HepG2 (cell line): ENCODE results near the gene CCL22. TPM values are rescaled to one million over a fixed set of nuclear protein-coding genes. Genes with fewer than 3 reads are reported as not detected.

ENCODE experiments used
- GLI4 ChIP-seq: sonication (generic); formaldehyde crosslinking; IDR thresholded peaks from 2 replicates; pipeline ENCODE4 v1.5.1; 2020; ENCODE audit warnings: missing genetic modification reagents, mild to moderate bottlenecking, moderate library complexity, borderline replicate concordance
- GMEB1 ChIP-seq: sonication (generic); formaldehyde crosslinking; IDR thresholded peaks from 2 replicates; pipeline ENCODE4 v1.5.1; 2020; ENCODE audit warnings: missing genetic modification reagents, mild to moderate bottlenecking, borderline replicate concordance
- HBP1 ChIP-seq: IDR thresholded peaks from 2 replicates; pipeline ENCODE4 v1.6.1; 2016; ENCODE audit warnings: low read depth, control low read depth
- NFE2L1 ChIP-seq: sonication (generic); formaldehyde crosslinking; IDR thresholded peaks from 2 replicates; pipeline ENCODE4 v1.4.0; 2020; ENCODE audit warnings: missing genetic modification reagents, mild to moderate bottlenecking, borderline replicate concordance
- PCBP2 ChIP-seq: fragments of 200-400 bp; formaldehyde crosslinking; optimal IDR thresholded peaks from 2 replicates; pipeline ENCODE3; 2018; ENCODE audit warnings: low read length, low read depth; ENCODE audit not compliant: poor library complexity, severe bottlenecking
- TFAP4 ChIP-seq: sonication (generic); IDR thresholded peaks from 2 replicates; pipeline ENCODE4 v1.6.1; 2016; ENCODE audit warnings: low read depth, borderline replicate concordance
- USF2 ChIP-seq, 2 experiments: sonication (generic) in 1 of 2; formaldehyde crosslinking in 1 of 2; IDR thresholded peaks; 2 replicates each; pipeline versions ENCODE4 v1.5.1 to v1.6.1; 2011 to 2020; ENCODE audit warnings: borderline replicate concordance in 1 of 2, low read depth in 1 of 2, low read length in 1 of 2, mild to moderate bottlenecking in 1 of 2, missing genetic modification reagents in 1 of 2, moderate library complexity in 1 of 2
- ZBED4 ChIP-seq: sonication (generic); formaldehyde crosslinking; IDR thresholded peaks from 2 replicates; pipeline ENCODE4 v1.4.0; 2020; ENCODE audit warnings: missing genetic modification reagents, borderline replicate concordance
- ZBTB14 ChIP-seq: sonication (generic); formaldehyde crosslinking; IDR thresholded peaks from 2 replicates; pipeline ENCODE4 v1.4.0; 2020; ENCODE audit warnings: missing genetic modification reagents
- ZNF33A ChIP-seq: sonication (generic); formaldehyde crosslinking; IDR thresholded peaks from 2 replicates; pipeline ENCODE4 v1.5.1; 2020; ENCODE audit warnings: missing genetic modification reagents, mild to moderate bottlenecking, moderate library complexity, borderline replicate concordance
- ZNF512 ChIP-seq: sonication (generic); formaldehyde crosslinking; IDR thresholded peaks from 2 replicates; pipeline ENCODE4 v1.4.0; 2020; ENCODE audit warnings: mild to moderate bottlenecking, missing genetic modification reagents
- ZNF629 ChIP-seq: sonication (generic); formaldehyde crosslinking; conservative IDR thresholded peaks from 2 replicates; pipeline ENCODE4 v1.5.0; 2020; ENCODE audit warnings: missing genetic modification reagents
- polyA plus RNA-seq, 8 experiments: library from polyadenylated mRNA; depleted of rRNA in 3 of 8; stranded (reverse) in 7 of 8; unstranded in 1 of 8; fragments of >200 nt; fragmentation: Illumina TruSeq in 4 of 8; extraction: Trizol in 4 of 8; gene quantifications; 2 replicates each; pipeline versions ENCODE4 v1.2.1 to v1.2.3, GENCODE V29; 2011 to 2016; ENCODE audit warnings: low read depth in 4 of 8, missing spikeins in 1 of 8, mixed read lengths in 1 of 8; ENCODE audit not compliant: insufficient read depth in 1 of 8
- total RNA-seq, 5 experiments: library from RNA; depleted of rRNA; stranded (reverse); fragments of >200 nt; fragmentation: Illumina TruSeq; extraction: Trizol; gene quantifications; 2 replicates each; pipeline ENCODE4 v1.2.3, GENCODE V29; 2016; ENCODE audit warnings: low read depth in 1 of 5

CCL22 gene
- total and polyA plus RNA-seq, 2 of the 13 experiments (the other 11 are each of a cell fraction or from before 2014, with no cell fraction given): not detected

- TF ChIP-seq GMEB1 (CRISPR knock-in tag) (0 out of 2 replicates have a peak, but pooled peaks have one; percentile 6), TFAP4 (no peak), PCBP2 (no peak), HBP1 (CRISPR knock-in tag) (peak; percentile 89), NFE2L1 (CRISPR knock-in tag) (no peak), GLI4 (CRISPR knock-in tag) (peak; percentile 10; the same call in 1 of the 2 replicates), USF2 (IDR thresholded peaks at IDR 0.05; ENCODE audit: low read depth, low read length) (no peak), USF2 (CRISPR knock-in tag; IDR thresholded peaks at IDR 0.05; ENCODE audit: borderline replicate concordance) (peak; percentile 59; the same call in 1 of the 2 replicates), ZBED4 (CRISPR knock-in tag) (no peak), ZNF512 (no peak), ZNF33A (CRISPR knock-in tag) (peak; percentile 24; the same call in 1 of the 2 replicates), ZNF629 (CRISPR knock-in tag) (0 out of 2 replicates have a peak, but pooled peaks have one; percentile 41), ZBTB14 (0 out of 2 replicates have a peak, but pooled peaks have one; percentile 17)
Measured at GRCh38 chr16:57373117-57373947, 14.7 kb downstream of the CCL22 start (continued).
